Epithelial cell of prostate (primary cell): ENCODE results near the gene EPHA7.

ENCODE experiments used
- DNase-seq: peaks from one replicate; pipeline ENCODE4 v3.0.0-alpha.2; 2011; ENCODE audit warnings: low read depth, low spot score
- H3K27ac ChIP-seq: fragments of 450-650 bp; 2 replicates; pipeline ENCODE4 v1.5.1; 2017; ENCODE audit warnings: mild to moderate bottlenecking

The EPHA7 gene

GRCh38 chr6:93419304-93420162 is at the start of gene EPHA7:
Gene EPHA7 (minus strand): TSS chr6:93419559. CDS start chr6:93419341, 218 bp downstream.
- H3K27ac ChIP-seq: no peak within 1 kb of the TSS
- DNase-seq: peak; percentile 27

DNA sequence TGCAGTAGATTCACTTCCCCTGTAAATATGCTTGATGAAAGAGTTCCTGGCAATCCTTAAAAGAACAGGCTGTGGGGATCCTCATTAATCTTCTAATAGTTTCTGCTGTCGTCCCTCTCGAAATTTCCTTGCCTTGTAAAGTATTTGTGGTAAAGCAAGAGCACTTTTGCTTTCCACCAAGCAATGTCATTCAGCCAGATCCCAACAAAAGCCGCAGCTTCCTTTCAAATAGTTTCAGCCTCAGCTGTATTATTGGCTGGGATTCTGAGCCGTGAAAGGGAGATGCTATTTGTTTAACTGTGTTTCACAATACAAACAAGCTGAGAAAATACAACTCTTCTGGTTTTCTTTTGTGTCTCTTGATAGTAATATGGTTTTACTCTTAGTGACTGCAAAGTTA is 48.9 kb upstream of the EPHA7 start:
- DNase-seq: no peak
- H3K27ac ChIP-seq: no peak overlapping the region

- H3K27ac ChIP-seq: no peak overlapping the region
- DNase-seq: no peak
Measured at GRCh38 chr6:93454533-93454932, 35.2 kb upstream of the EPHA7 start.

- no peak overlapping the region for H3K27ac ChIP-seq
- DNase-seq: no peak
Measured at GRCh38 chr6:93453956-93454355, 34.6 kb upstream of the EPHA7 start.

DNA sequence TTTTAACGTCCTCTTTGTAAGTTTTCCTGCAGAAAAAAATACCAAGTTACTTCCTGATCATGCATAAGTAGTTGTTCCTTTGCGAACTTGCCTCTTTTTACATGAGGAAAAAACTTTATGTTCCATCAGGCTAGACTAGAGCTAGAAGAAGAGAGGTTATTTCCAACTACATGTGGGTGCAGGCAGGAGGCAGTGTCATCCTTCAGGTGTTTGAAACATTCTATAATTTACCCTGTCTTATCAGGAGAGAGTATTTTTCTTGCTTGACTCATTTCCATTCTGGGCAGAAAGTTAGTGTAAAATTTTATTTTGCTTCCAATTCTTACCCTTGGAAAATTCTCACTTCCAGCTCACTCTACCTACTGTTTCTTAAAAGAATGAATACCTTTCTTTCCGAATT is 28.5 kb upstream of the EPHA7 start:
- no peak overlapping the region for H3K27ac ChIP-seq
- no peak for DNase-seq

DNA sequence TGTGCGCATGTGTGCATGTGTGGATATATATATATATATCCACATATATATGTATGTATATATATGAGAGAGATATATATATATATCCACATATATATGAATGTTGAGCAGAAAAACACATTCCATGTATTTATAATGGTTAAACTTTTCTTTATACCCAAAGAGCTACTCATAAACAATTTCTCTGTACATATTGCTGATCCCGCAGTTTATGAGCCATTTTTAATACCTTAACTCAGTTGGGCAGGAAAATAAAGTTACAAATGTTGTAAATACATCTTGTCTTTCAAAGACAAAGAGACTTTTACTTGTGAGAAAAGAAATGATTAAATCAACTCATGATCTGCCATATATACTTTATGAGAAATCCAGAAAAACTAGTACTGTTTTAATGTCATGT is 18.1 kb upstream of the EPHA7 start:
- no peak overlapping the region for H3K27ac ChIP-seq
- DNase-seq: no peak

GRCh38 chr6:93433592-93433991 is 14.2 kb upstream of the EPHA7 start:
- H3K27ac ChIP-seq: no peak overlapping the region
- DNase-seq: no peak

- no peak overlapping the region for H3K27ac ChIP-seq
- DNase-seq: no peak
Measured at GRCh38 chr6:93424303-93425064, 5.1 kb upstream of the EPHA7 start.

DNA sequence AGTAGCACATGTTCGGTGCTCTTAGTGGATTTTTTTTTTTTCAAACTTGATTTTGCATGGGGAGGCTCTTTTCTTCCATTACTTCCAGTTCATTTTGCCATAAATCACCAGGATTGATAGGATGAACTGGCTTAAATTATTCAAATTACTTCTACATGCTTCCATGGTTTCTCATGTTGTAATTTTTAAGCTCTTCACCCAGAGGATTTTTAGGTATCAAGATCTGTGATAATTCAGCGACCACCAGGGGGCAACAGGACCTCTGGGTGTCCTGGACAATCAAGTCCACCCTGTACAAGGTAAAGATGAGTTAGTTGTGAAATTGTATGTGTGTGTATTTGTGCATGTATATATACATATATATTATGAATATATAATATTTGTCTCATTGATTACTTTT is 4.2 kb upstream of the EPHA7 start:
- H3K27ac ChIP-seq: no peak overlapping the region
- DNase-seq: no peak

DNA sequence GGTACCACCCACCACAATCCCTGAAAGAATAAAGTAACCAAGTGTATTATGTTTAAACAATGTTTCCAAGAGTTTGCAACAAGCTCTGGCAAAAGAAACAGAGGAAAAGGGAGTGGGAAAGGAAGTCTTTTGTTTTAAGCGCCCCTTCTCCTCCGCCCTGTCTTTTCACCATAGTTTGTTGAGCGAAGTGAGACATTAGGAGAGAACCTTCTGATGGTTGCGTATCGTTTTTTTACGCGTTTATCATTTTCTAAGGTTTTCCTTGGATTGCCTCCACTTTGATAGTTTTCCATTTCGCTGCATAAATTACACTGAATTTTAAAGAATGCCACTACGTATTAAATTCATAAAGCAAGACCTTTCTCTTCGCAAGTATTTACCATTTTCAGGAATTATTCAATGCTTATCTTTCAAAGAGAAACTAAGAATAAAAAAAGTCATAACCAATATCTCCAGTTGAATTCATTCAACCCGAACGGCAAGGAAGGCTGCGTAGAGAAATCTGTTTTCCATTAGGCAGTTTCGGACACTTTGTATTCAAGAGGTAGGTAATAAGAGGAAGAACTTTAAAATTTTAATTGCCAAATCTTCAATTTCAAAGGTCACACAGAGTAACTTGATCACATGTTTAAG is 920 bp upstream of the EPHA7 start:
- no peak for DNase-seq
- H3K27ac ChIP-seq: no peak overlapping the region

- DNase-seq: no peak
- H3K27ac ChIP-seq: no peak overlapping the region
Measured at GRCh38 chr6:93418408-93419303, 703 bp downstream of the EPHA7 start.

- no peak for DNase-seq
- H3K27ac ChIP-seq: no peak overlapping the region
Measured at GRCh38 chr6:93418033-93418407, 1.3 kb downstream of the EPHA7 start.

DNA sequence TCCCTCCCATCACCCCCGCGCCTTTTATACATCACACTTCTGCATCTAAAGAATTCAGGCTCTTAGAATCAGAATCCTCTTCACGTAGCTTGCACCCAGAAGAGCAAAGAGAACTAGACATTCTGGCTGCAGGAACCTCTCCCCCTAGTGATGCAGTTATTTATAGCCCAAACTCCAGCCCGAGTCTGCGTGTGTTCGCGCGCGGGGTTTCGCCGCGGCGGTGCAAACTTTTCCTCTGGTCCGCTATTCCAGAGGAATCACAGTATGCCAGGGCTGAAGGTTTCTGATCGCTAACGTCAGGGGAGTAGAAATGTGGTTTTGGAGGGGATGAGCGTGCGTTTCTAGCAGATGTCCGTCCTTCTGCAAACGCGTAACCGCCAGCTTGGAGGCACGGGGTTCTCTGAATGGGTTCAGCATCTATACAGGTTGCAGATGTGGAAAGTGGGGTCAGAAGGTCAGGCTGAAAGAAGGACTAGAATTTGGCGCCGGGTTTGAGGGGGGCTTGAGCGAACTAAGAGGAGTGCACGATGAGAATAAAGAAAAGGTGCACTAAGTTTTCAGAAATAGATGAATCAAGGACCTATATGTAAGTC is 1.8 kb downstream of the EPHA7 start:
- no peak for DNase-seq
- H3K27ac ChIP-seq: no peak overlapping the region

DNA sequence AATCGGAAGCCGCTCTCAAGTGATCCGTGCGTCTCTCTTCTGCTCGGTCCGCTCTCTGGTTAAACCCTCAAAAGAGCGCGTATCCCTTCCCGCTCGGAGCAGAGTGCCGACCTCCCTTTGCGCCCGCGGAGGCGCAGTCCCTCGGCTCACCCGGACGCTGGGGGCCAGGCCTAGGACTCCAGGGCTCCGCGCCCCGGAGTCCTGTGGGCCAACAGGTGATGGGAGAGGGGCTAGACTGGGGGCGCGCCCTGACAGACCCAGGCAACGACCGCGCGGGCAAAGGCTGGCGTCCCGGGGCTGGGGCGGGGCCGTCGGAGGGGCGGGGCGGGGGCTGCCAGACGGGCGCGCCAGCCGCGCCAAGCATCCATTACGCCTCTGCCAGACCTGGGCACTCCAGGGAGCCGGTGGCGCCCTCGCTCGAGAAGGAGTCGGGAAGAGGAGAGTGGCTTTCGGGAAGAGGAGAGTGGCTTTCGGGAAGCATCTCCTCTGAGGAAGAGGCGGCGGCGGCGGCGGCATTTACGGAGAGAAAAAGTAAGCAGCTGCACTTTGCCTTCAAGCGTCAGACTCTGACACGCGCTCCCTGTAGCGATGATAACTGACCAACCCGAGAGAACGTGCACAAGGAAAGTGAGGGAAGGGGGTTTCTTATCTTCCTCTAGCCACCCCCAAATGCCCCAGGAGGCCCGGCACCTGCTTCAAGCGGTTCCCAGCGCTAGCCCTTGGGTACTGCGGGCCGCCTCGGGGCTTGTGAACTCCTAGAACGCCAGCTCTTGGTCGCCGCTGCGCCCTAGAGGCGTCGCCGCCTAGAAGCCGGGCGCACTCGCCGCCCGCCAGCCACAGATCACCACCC is 2.6 kb downstream of the EPHA7 start:
- no peak overlapping the region for H3K27ac ChIP-seq
- no peak for DNase-seq

GRCh38 chr6:93413190-93413589 is 6.2 kb downstream of the EPHA7 start:
- H3K27ac ChIP-seq: no peak overlapping the region
- DNase-seq: no peak

DNA sequence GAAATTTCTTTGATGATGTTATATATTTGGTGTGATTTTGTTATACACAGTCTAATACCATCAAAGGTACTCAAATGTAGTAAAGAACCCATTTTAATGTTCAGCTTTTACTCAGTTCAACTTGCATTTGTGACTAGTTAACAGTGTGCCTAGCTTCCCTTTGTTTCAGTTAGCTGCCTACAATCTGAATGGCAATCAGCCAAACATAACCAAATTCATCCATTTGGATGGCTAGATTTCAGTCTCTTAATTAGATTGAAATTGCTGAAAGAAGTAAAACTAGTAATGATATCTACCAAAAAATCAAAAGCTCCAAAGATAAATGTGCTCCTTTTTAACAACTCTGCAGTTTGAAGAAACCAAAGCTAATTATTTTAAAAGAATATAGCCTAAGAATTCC is 6.9 kb downstream of the EPHA7 start:
- H3K27ac ChIP-seq: no peak overlapping the region
- DNase-seq: no peak

DNA sequence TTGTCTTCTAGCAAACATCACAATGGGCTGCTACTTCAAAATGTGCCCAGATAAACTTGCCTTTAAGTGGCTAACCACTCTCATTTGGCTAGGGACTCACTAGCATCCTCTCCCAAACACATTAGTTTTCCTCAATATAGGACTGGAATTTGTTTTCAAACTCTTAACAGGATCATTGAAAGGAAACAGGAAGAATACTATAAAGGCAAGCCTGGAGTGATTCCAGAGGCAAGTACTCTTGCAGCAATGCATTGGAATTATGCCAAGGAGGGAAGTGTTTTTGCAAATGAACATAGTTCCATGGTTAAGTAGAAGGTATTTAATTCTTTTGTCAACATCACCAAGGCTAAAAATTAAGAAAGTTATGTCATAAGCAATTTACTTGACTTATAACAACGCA is 12.2 kb downstream of the EPHA7 start:
- DNase-seq: no peak

DNA sequence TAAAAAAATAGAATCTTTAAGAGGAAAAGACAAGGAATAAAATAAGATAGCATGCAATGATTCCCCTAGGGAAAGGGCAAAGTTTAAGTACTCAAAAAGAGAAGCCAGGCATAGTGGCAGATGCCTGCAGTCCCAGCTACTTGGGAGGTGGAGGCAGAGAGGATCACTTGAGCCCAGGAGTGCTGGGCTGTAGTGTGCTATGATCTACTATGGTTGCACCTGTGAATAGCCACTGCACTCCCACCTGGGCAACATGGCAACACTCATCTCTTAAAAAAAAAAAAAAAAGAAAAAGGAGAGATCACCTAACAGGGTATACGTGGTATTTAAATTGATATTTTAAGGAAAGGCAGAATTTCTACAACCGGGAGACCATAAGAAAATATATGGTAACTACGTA is 16.0 kb downstream of the EPHA7 start:
- H3K27ac ChIP-seq: no peak overlapping the region
- no peak for DNase-seq

More for the DNA sequence above, 12.2 kb downstream of the EPHA7 start:
- no peak overlapping the region for H3K27ac ChIP-seq

- DNase-seq: no peak
- H3K27ac ChIP-seq: no peak overlapping the region
Measured at GRCh38 chr6:93398723-93399122, 20.6 kb downstream of the EPHA7 start.
